Activated B cell treated with CpG ODN at 0.5 μM for 24 hours (primary cell): ENCODE data around the gene SEMA4C. TPM values are rescaled to one million over a fixed set of nuclear protein-coding genes. Genes with fewer than 3 reads are reported as not detected.
A peak's percentile ranks its signal among the peaks of the same experiment; 100 is the strongest.

Experiments used
- ATAC-seq: fragments of 200-7000 bp; cut with Tn5 transposase; one replicate; pipeline ENCODE4 v1.10.0; 2021; ENCODE audit warnings: low read depth, mild to moderate bottlenecking, moderate library complexity
- CTCF ChIA-PET: fragments of 350-600 bp; sonication (Branson Sonifier 250); formaldehyde crosslinking; loops from one replicate; lab custom pipeline; 2021; ENCODE audit warnings: antibody characterized with exemption; lab: Charles Lee
- POLR2A ChIA-PET: fragments of 350-600 bp; sonication (Branson Sonifier 250); formaldehyde crosslinking; loops from one replicate; lab custom pipeline; 2021; ENCODE audit warnings: antibody characterized with exemption; lab: Charles Lee
- DNase-seq: peaks from one replicate; pipeline ENCODE4 v3.0.0; 2022
- H3K27ac Mint-ChIP-seq: one replicate; pipeline ENCODE4 v1.8.0; 2020; ENCODE audit warnings: mixed read lengths
- H3K27me3 Mint-ChIP-seq: one replicate; pipeline ENCODE4 v1.8.0; 2021; ENCODE audit warnings: mixed read lengths
- H3K36me3 Mint-ChIP-seq: one replicate; pipeline ENCODE4 v1.8.0; 2021; ENCODE audit warnings: low read depth, mixed read lengths
- H3K4me1 Mint-ChIP-seq: one replicate; pipeline ENCODE4 v1.8.0; 2021; ENCODE audit warnings: mixed read lengths
- H3K4me3 Mint-ChIP-seq: one replicate; pipeline ENCODE4 v1.8.0; 2020; ENCODE audit warnings: mild to moderate bottlenecking, mixed read lengths
- H3K9me3 Mint-ChIP-seq: one replicate; pipeline ENCODE4 v1.8.0; 2020; ENCODE audit warnings: mixed read lengths
- intact Hi-C: fragments of 100-400 bp; cut with micrococcal nuclease; formaldehyde crosslinking; loops from one replicate; pipeline ENCODE4 v1.15.1; 2024
- total RNA-seq: library from RNA; stranded (reverse); gene quantifications from 2 replicates; pipeline ENCODE4 v1.2.3, GENCODE V29; 2022
- TF ChIP-seq, protein P1 (sequence below): fragments of 200-600 bp; IDR thresholded peaks from one replicate; pipeline ENCODE4 v1.8.0; 2022; ENCODE audit warnings: antibody characterized with exemption, mild to moderate bottlenecking

The SEMA4C gene
- total RNA-seq, 1 donor from 2014 or later: 0.55 TPM

DNA sequence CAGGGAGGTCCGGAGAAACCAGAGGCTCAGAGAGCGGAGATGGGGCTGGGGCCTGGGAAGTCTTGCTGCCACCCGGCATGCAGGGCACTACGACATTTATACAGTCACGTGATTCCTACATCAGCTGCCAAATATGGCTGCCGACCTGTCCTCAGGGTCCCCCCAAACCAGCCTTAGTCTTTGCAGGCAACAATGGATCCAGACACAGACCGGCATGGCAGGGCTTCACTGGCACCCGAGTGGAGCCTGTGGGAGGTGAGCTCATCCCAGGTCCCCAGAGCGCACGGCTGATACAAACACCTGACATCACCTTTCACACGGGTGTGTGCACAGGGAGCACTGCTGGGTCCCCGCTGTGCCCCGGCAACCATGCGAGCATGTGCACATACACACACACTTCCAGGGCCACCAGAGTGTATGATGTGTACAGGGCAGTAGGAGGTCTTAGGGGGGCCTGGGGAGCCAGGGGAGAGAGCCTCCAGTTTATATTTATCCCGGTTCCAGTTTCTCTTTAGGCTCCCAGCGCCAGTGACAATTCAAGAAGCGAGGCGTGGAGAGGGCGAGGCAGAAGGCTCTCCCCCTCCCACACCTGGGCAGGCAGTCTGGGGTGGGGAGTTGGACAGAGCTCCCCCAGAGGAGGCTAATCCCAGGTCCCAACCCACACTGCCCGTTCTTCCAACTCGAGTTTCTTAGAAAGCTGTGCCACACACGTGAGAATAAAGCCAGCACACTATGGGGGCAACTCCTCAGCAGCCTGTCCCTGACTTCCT is 2.7 kb downstream of the SEMA4C start:
- TF ChIP-seq, protein P1, sequence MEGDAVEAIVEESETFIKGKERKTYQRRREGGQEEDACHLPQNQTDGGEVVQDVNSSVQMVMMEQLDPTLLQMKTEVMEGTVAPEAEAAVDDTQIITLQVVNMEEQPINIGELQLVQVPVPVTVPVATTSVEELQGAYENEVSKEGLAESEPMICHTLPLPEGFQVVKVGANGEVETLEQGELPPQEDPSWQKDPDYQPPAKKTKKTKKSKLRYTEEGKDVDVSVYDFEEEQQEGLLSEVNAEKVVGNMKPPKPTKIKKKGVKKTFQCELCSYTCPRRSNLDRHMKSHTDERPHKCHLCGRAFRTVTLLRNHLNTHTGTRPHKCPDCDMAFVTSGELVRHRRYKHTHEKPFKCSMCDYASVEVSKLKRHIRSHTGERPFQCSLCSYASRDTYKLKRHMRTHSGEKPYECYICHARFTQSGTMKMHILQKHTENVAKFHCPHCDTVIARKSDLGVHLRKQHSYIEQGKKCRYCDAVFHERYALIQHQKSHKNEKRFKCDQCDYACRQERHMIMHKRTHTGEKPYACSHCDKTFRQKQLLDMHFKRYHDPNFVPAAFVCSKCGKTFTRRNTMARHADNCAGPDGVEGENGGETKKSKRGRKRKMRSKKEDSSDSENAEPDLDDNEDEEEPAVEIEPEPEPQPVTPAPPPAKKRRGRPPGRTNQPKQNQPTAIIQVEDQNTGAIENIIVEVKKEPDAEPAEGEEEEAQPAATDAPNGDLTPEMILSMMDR: no peak
- Mint-ChIP-seq H3K4me1 (peaks cover 24% of the 10 kb centered on the region), H3K27me3 (peaks cover 26% of the 10 kb centered on the region), H3K36me3 (no peaks in the 10 kb centered on the region), H3K9me3 (no peaks in the 10 kb centered on the region), H3K27ac (no peak overlapping the region), H3K4me3 (peak overlapping the region; percentile 75)
- DNase-seq (no peak), ATAC-seq (no peak)
- CTCF ChIA-PET: interaction anchor here (3.0 kb wide), 1 partner anchor 9 kb away, joined by 16 read pairs; the partner anchor contains the start of gene ANKRD39
- POLR2A ChIA-PET: interaction anchor here (0.6 to 2.5 kb wide), 2 partner anchors 10 to 22 kb away, joined by 5 to 17 read pairs; partner anchors contain the start of gene ANKRD39
- intact Hi-C loops: no loop called here

DNA sequence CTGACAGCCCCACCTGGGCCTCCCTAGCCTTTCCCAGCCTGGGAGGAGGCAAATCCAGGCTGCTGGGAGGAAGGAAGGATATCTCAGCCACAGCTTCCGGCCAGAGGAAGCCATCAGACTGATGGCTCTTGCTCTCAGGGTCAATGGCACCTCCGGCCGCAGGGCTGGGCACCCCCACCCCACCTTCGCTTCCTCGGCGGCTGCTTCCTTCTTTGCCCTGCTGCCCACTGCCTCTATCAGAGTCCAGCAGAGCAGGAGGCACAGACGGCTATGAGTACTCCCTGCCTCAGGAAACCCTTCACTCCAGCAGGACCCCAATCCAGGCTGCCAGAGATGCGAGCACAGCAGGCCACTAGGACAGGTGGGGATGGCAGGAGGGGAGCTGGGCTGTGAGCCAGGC is 3.3 kb downstream of the SEMA4C start:
- Mint-ChIP-seq H3K36me3 (no peaks in the 10 kb centered on the region), H3K9me3 (no peaks in the 10 kb centered on the region), H3K27ac (no peak overlapping the region), H3K27me3 (peaks cover 26% of the 10 kb centered on the region), H3K4me1 (peaks cover 24% of the 10 kb centered on the region), H3K4me3 (peak overlapping the region; percentile 15)
- ATAC-seq (no peak), DNase-seq (no peak)
- intact Hi-C loops: no loop called here
- POLR2A ChIA-PET: interaction anchor here (0.6 kb wide), 1 partner anchor 23 kb away, joined by 5 read pairs; no protein-coding TSS in a partner anchor
- CTCF ChIA-PET: interaction anchor here (3.0 kb wide), 1 partner anchor 9 kb away, joined by 16 read pairs; the partner anchor contains the start of gene ANKRD39
- TF ChIP-seq, protein P1: no peak

DNA sequence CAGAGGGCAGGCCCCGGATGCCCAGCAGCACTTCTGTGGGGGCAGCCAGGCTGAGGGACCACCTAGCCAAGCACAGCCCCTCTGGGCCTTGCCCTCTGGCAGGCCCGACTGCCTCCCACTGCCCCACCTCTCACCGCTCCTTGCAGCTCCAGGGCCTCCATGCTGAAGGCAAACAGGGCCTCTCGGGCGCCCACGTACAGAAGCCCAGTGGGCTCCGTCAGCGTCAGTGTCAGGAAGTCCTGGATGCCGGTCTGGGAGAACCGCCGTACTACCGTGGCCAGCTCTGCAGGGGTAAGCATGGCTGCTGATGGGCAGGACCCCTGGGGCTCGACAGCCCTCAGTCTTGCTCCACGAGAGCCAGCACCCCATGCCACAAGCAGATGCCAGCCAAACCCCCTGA is 3.7 kb downstream of the SEMA4C start:
- TF ChIP-seq, protein P1: no peak
- intact Hi-C loops: no loop called here
- DNase-seq (no peak), ATAC-seq (no peak)
- CTCF ChIA-PET: no interaction called here
- H3K27ac Mint-ChIP-seq: no peak overlapping the region
- H3K27me3 Mint-ChIP-seq: peaks cover 23% of the 10 kb centered on the region
- no peak overlapping the region for H3K4me3 Mint-ChIP-seq
- no peaks in the 10 kb centered on the region for H3K9me3 Mint-ChIP-seq
- peaks cover 24% of the 10 kb centered on the region for H3K4me1 Mint-ChIP-seq
- POLR2A ChIA-PET: no interaction called here
- H3K36me3 Mint-ChIP-seq: no peaks in the 10 kb centered on the region

DNA sequence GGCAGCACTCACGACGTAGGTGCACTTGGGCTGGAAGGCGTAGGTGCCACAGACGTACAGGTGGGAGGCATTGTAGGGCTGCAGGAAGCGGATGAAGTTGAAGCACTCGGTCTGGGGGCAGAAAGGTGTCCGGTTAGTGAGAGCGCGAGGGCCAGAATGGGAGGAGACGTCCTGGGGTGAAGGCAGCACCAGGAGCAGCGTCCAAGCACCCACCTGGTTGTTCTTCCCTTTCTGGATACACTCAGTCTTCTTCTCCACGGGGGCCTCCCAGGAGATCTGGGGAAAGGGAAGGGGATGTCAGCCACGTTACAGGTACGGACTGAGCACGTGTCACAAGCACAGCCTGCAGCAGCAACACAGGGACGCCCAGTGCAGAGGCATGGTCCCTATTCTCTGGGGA is 4.2 kb downstream of the SEMA4C start:
- H3K4me3 Mint-ChIP-seq: no peak overlapping the region
- no peak overlapping the region for H3K27ac Mint-ChIP-seq
- no peaks in the 10 kb centered on the region for H3K36me3 Mint-ChIP-seq
- peaks cover 20% of the 10 kb centered on the region for H3K27me3 Mint-ChIP-seq
- intact Hi-C loops: no loop called here
- ChIA-PET CTCF (no interaction called here), POLR2A (no interaction called here)
- TF ChIP-seq, protein P1: no peak
- ATAC-seq (no peak), DNase-seq (no peak)
- H3K4me1 Mint-ChIP-seq: peaks cover 20% of the 10 kb centered on the region
- no peaks in the 10 kb centered on the region for H3K9me3 Mint-ChIP-seq

DNA sequence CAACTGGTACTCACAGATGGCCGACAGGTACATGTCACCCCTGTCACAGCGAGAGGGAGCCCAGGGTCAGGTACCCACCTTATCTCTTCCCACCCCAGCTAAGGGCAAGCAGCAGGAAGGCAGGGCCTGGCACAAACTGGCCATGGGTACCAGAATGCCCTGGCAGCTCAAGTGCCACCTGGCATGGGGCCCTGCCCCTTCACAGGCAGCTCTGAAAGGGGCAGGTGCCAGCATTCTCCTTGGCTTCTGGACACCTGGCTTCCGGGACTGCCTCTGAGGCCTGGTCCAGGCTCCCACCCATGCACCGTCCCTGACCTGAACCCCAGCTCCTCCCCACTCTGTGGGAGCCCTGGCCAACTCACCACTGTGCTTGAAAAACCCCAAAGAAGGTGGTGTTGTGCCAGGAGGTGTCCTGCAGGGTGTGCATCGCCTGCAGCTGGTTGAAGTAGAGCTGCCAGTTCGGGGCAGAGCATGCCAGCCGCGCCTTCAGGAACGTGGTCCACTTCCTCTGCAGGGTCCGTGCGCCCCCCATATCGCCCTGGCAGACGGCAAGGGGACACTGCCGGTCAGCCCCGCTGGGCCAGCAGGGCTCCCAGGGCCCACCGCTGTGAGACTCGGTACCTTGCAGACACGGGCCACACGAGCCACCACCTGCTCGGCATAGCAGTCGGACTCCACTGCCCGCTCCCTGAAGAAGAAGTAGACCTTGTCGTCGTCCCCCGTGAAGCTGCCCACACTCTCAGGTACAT is 5.4 kb downstream of the SEMA4C start:
- ATAC-seq (no peak), DNase-seq (no peak)
- no peak overlapping the region for H3K27ac Mint-ChIP-seq
- ChIA-PET CTCF (no interaction called here), POLR2A (no interaction called here)
- peaks cover 18% of the 10 kb centered on the region for H3K27me3 Mint-ChIP-seq
- intact Hi-C loops: no loop called here
- no peaks in the 10 kb centered on the region for H3K9me3 Mint-ChIP-seq
- TF ChIP-seq, protein P1: no peak
- peaks cover 16% of the 10 kb centered on the region for H3K4me1 Mint-ChIP-seq
- no peak overlapping the region for H3K4me3 Mint-ChIP-seq
- H3K36me3 Mint-ChIP-seq: no peaks in the 10 kb centered on the region
